ENCODE measurements around the gene ZNF24. TPM values are rescaled to one million over a fixed set of nuclear protein-coding genes. Genes with fewer than 3 reads are reported as not detected.

Gene ZNF24
- total and polyA plus RNA-seq, 10 of the 15 experiments (the other 5 are each of a cell fraction or from before 2014, with no cell fraction given), result 13.6 to 41.7 (median 28.3) TPM

DNA sequence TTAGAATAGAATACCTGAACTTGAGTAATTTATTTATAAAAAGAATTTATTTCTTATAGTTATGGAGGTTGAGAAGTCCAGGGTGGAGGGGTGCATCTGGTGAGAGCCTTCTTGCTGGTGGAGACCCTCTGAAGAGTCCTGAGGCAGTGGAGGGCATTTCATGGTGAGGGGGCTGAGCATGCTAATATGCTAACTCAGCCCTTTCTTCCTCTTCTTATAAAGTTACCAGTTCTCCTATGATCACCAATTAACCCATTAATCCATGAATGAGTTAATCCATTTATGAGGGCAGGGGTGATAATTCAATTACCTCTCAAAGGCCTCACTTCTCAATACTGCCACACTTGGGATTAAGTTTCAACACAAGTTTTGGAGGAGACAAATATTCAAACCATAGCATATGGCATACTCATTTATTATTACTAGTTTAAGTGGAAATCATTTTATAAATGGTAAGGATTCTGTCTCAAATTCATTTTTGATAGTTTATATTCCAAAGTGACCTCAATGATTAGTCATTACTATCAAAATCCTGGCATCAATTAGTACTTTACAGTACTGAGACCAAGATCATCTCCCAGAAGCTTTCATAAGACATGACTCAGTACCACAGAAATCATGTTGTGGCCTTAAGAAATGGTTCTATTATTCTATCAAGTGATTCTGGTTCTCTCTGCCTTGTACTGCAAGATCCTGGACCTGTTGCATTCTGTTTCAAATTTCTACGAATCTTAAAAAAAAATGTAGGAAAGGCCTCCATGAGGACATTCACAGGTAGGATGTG, 27.4 kb upstream of the ZNF24 start:
- CTCF ChIA-PET, result no interaction called here
- no peak for ATAC-seq

More for the DNA sequence above, 27.4 kb upstream of the ZNF24 start:
- Histone ChIP-seq H2AFZ (ENCODE audit: control insufficient read depth, low read depth, low read length) (no peak overlapping the region), H3K27ac (ENCODE audit: control insufficient read depth, insufficient read depth) (no peak overlapping the region), H3K4me2 (ENCODE audit: control insufficient read depth, insufficient read depth) (no peak overlapping the region), H3K79me2 (ENCODE audit: control insufficient read depth, insufficient read depth, low read length) (no peaks in the 10 kb centered on the region), H3K27me3 (replicated peaks in 1 of 2; ENCODE audit: control insufficient read depth in 2 of 2, insufficient read depth in 2 of 2, low read length in 1 of 2) (no peaks in the 10 kb centered on the region), H3K4me1 (ENCODE audit: control insufficient read depth, insufficient read depth, low read length) (no peaks in the 10 kb centered on the region), H3K4me3 (no peak overlapping the region), H3K36me3 (ENCODE audit: control insufficient read depth in 2 of 2, insufficient read depth in 2 of 2, low read length in 1 of 2) (no peaks in the 10 kb centered on the region), H4K20me1 (ENCODE audit: control insufficient read depth, insufficient read depth) (no peaks in the 10 kb centered on the region), H3K9ac (ENCODE audit: control insufficient read depth, insufficient read depth, low read length) (no peak overlapping the region), H3K9me3 (replicated peaks; ENCODE audit: control insufficient read depth, insufficient read depth, low read length) (no peaks in the 10 kb centered on the region)
- in situ Hi-C loops (cut with MboI), result no loop called here
- DNase-seq (ENCODE audit: low read depth, low spot score), result no peak
- no TSS peak for BruUV-seq (replicated peaks)
- ChIA-PET POLR2A (no interaction called here), RAD21 (ENCODE audit: unreplicated experiment) (no interaction called here), SMC1A (ENCODE audit: uncharacterized antibody, unreplicated experiment) (interaction anchor here (1.8 kb wide), 1 partner anchor 29 kb away, joined by 4 read pairs; no protein-coding TSS in a partner anchor)
- no peak for FAIRE-seq
- no peak for TF ChIP-seq POLR2A (IDR thresholded peaks at IDR 0.05; ENCODE audit: low read depth, low read length)
- no peak for TF ChIP-seq CREM (IDR thresholded peaks at IDR 0.05; ENCODE audit: low read depth)
- TF ChIP-seq CEBPB (IDR thresholded peaks at IDR 0.05; ENCODE audit: borderline replicate concordance in 1 of 2, low read depth in 2 of 2, low read length in 2 of 2), result no peak
- no peak for TF ChIP-seq TARDBP (IDR thresholded peaks at IDR 0.05; ENCODE audit: borderline replicate concordance)
- TF ChIP-seq CHD4 (IDR thresholded peaks at IDR 0.05), result no peak
- TF ChIP-seq, protein P1, sequence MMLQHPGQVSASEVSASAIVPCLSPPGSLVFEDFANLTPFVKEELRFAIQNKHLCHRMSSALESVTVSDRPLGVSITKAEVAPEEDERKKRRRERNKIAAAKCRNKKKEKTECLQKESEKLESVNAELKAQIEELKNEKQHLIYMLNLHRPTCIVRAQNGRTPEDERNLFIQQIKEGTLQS (IDR thresholded peaks at IDR 0.05; ENCODE audit: borderline replicate concordance, extremely low read depth, low read depth, low read length), result no peak
- no peak for TF ChIP-seq ZNF384 (IDR thresholded peaks at IDR 0.05; ENCODE audit: borderline replicate concordance, low read depth, low read length)
- TF ChIP-seq, protein P2, sequence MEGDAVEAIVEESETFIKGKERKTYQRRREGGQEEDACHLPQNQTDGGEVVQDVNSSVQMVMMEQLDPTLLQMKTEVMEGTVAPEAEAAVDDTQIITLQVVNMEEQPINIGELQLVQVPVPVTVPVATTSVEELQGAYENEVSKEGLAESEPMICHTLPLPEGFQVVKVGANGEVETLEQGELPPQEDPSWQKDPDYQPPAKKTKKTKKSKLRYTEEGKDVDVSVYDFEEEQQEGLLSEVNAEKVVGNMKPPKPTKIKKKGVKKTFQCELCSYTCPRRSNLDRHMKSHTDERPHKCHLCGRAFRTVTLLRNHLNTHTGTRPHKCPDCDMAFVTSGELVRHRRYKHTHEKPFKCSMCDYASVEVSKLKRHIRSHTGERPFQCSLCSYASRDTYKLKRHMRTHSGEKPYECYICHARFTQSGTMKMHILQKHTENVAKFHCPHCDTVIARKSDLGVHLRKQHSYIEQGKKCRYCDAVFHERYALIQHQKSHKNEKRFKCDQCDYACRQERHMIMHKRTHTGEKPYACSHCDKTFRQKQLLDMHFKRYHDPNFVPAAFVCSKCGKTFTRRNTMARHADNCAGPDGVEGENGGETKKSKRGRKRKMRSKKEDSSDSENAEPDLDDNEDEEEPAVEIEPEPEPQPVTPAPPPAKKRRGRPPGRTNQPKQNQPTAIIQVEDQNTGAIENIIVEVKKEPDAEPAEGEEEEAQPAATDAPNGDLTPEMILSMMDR (IDR thresholded peaks at IDR 0.05 in 2 of 3, conservative IDR thresholded peaks at IDR 0.05 in 1 of 3; ENCODE audit: control insufficient read depth in 2 of 3, extremely low read depth in 1 of 3, insufficient read depth in 1 of 3, low read depth in 3 of 3, low read length in 3 of 3), result no peak
- no peak for TF ChIP-seq MEF2B (IDR thresholded peaks at IDR 0.05; ENCODE audit: partially characterized antibody, poor library complexity, severe bottlenecking)
- TF ChIP-seq, protein P3, sequence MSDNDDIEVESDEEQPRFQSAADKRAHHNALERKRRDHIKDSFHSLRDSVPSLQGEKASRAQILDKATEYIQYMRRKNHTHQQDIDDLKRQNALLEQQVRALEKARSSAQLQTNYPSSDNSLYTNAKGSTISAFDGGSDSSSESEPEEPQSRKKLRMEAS (IDR thresholded peaks at IDR 0.05; ENCODE audit: low read depth, low read length), result no peak
- TF ChIP-seq SMARCA5 (IDR thresholded peaks at IDR 0.05), result no peak
- no peak for TF ChIP-seq SIN3A (IDR thresholded peaks at IDR 0.05; ENCODE audit: low read depth, low read length)
- TF ChIP-seq BCL11A (IDR thresholded peaks at IDR 0.05; ENCODE audit: low read depth, low read length), result no peak
- TF ChIP-seq, protein P4, sequence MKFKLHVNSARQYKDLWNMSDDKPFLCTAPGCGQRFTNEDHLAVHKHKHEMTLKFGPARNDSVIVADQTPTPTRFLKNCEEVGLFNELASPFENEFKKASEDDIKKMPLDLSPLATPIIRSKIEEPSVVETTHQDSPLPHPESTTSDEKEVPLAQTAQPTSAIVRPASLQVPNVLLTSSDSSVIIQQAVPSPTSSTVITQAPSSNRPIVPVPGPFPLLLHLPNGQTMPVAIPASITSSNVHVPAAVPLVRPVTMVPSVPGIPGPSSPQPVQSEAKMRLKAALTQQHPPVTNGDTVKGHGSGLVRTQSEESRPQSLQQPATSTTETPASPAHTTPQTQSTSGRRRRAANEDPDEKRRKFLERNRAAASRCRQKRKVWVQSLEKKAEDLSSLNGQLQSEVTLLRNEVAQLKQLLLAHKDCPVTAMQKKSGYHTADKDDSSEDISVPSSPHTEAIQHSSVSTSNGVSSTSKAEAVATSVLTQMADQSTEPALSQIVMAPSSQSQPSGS (IDR thresholded peaks at IDR 0.05; ENCODE audit: low read length), result no peak
- TF ChIP-seq GATAD2B (conservative IDR thresholded peaks at IDR 0.05; ENCODE audit: low read depth), result no peak
- TF ChIP-seq PML (IDR thresholded peaks at IDR 0.05; ENCODE audit: low read length), result no peak
- TF ChIP-seq EED (IDR thresholded peaks at IDR 0.05; ENCODE audit: low read depth), result no peak
- TF ChIP-seq, protein P5, sequence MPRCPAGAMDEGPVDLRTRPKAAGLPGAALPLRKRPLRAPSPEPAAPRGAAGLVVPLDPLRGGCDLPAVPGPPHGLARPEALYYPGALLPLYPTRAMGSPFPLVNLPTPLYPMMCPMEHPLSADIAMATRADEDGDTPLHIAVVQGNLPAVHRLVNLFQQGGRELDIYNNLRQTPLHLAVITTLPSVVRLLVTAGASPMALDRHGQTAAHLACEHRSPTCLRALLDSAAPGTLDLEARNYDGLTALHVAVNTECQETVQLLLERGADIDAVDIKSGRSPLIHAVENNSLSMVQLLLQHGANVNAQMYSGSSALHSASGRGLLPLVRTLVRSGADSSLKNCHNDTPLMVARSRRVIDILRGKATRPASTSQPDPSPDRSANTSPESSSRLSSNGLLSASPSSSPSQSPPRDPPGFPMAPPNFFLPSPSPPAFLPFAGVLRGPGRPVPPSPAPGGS (IDR thresholded peaks at IDR 0.05; ENCODE audit: borderline replicate concordance, insufficient read depth, low read depth, low read length, poor library complexity, severe bottlenecking), result no peak
- intact Hi-C loops (cut with micrococcal nuclease; ENCODE audit: unreplicated experiment), result no loop called here
- WGBS (ENCODE audit: insufficient coverage, insufficient replicate concordance, low lambda C conversion rate, missing lambda C conversion rate), result 0% methylated on average over 1 of the region's 1 CpG
